Forelimb muscle (tissue), 1 donor: ENCODE measurements around the gene PGS1. TPM values are rescaled to one million over a fixed set of nuclear protein-coding genes. Genes with fewer than 3 reads are reported as not detected.

Experiments
- DNase-seq: peaks from one replicate; pipeline ENCODE4 v3.0.0-alpha.2; 2013; ENCODE audit warnings: low read depth
- polyA plus RNA-seq: library from polyadenylated mRNA; unstranded; fragments of 120-200 nt; gene quantifications from one replicate; pipeline ENCODE4 v1.2.1, GENCODE V29; 2013; ENCODE audit not compliant: insufficient read length

PGS1 gene
- polyA plus RNA-seq, 1 donor: 26.3 TPM

DNA sequence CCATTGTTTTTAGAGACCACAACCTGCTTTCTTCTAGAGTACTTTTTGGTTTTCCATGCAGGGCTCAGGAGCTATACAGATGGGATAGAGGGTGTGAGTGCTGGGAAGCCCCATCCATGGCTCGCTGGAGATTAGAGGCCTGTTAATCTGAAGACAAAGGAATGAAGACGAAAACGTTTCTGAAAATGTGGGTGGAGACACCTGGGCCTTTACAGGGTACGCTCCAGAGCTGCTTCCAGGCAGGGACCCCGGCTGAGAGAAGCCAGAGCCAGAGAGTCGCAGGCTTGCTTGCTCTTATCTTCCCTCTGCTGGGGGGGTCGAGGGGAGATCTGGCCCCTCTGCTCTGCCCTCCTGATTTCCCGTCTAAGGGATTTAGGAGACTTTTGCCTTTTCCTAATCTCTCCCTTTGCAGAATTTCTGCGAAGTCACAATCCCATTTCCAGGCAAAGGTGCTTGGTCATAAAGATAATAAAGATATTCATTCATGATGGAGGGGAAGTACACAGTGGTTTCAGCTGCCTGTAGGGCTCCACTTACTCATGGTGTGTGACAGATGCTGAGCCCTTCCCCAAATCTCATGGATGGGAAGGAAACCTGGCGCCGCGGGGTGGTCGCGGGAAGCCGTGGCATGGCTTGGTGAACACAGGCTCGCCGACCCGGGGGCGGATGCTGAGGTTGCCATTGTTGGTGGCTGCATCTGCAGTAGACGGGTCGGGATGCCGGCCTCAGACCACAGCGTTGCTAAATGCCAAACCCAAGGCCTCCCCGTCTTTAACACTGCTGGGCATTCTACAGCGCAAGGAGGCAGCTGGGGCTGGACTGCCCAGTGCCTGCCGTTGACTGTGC lies 13.8 kb upstream of the PGS1 start:
- DNase-seq: no peak

DNA sequence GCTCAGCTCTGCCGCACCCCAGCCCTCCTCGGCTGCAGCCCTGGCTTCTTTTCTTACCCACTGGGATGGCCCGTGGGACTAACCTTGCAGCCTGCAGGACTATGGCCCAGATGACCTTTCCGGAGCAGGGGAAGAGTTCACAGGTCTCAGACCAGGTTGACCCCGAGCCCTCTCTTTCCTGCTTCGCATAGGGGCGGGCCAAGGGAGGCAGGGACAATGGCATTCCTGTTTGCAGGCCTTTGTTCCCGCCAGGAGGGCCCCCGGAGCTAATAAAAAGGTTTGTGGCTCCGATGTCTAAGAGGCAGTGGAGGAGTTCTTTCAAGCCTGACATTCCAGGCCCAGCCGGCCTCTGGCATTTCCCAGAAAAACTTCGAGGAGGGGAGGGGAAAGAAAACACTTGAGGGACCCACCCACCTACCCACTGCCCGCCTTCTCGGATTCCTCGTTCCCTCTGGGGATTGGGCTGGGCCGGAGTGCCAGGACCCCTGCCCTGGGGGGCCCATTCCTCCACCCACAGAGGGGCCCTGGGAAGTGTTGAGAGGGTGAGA lies 12.8 kb upstream of the PGS1 start:
- no peak for DNase-seq

DNA sequence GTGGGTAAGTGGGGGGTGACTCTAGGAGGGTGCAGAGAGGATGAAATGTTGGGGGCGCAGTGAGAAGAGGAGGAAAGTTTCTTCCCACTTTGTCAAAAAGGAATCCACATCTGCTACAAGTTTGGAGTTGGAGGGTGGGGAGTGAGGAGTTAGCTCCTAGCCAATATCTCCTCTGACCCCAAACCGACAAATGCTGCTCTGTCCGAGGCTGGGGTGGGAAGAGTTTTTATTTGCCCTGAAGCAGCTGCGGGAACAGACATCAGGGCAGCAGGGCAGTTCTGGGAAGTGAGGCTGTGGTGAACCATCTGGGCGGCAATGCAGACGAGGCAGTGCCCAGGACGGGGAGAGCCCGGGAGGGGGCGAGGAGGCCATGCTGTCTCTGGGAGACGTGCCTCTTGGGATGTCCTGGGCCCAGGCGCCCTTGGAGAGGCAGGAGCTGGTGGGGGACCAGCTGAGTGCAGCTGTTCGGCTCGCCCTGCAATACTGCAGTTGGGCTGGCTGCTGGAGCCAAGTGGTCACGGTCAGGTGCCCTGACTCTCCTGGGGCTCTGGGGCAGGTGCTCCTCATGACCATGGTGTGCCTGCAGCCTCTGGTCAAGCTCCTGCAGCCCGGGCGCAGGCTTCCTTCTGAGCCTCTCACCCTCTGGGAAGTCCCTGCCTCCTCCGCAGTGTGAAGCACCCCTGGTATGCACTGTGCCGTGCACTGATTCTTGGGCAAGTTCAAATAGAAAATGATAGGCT lies 12.2 kb upstream of the PGS1 start:
- DNase-seq: no peak

GRCh38 chr17:78367193-78367592 lies 11.3 kb upstream of the PGS1 start:
- no peak for DNase-seq

DNA sequence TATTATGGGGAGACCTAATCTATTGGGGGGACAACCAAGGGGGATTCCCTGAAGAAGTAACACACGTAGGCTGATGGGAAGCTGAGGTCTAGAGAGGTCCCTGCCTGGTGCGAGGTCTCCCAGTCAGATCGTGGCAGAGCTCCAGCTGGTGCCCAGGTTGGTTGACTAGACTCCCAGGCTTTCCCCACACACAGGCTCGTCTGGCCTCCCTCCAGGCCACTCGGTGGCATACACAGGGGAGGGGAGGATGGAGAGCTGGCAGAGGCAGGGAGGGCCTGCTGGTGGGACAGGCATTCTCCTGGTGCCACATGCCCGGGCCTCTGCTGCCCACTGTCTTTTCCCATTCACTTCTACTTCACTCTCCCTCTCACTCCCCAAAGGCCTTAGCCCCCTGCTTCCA lies 10.1 kb upstream of the PGS1 start:
- no peak for DNase-seq

GRCh38 chr17:78368854-78369495 lies 9.5 kb upstream of the PGS1 start:
- no peak for DNase-seq

DNA sequence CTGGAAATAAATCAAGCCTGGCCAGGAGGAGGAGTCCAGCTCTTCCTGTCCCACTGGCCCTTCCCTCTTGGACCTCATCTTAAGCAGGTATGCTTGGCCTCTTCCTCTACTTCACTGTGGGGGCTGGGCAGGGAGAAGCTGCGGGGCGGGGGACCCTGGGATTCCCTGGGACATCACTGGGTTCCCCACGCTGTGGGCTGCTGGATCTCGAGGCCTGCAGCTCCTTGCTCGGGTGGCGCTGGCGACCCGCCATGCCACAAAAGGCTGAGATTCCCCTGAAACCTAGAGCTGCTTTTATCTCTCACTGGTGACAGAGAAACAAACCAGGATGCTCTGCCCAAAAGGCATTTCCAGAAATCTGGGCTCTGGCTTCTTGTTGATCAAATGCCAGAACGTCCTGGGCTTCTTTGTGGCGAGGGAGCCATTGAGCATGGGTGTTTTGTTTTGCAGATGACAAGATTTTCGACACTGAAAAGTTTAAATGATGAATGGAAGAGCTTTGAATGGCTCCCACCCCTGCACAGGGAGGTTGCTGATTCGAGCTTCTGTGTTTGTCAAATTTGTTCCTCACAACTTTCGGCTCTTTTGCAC lies 8.6 kb upstream of the PGS1 start:
- no peak for DNase-seq

DNA sequence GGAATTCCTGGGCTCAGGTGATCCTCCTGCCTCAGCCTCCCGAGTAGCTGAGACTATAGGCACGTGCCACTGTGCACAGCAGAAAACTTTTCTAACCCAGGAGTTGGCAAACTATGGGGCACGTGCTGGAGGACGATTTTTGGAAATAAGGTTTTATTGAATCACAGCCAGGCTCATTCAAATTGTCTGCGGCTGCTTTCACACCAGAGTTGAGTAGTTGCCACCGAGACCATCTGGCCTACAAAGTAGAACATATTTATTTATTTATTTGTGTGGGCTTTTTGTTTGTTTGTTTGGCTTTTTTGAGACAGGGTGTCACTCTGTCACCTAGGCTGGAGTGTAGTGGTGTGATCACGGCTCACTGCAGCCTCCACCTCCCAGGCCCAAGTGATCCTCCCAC lies 7.4 kb upstream of the PGS1 start:
- no peak for DNase-seq

DNA sequence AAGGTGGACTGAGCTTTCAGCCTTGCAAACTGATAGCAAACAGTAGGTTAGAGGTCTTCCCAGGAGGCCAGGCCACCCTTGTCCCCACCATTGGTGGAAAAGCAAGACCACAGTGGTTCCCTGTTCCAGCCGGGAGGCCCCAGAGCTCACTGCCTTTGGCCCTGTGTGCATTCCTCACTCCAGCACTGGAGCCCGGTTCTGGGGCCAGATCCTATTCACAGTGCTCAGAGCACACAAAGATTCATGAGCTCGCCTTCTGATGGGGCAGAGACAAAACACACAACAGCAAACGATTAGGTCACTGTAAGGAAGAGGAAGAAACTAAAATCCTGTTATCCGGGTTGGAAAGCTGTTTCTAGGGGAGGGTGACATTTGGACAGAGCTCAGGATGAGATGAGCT lies 5.6 kb upstream of the PGS1 start:
- DNase-seq: no peak

DNA sequence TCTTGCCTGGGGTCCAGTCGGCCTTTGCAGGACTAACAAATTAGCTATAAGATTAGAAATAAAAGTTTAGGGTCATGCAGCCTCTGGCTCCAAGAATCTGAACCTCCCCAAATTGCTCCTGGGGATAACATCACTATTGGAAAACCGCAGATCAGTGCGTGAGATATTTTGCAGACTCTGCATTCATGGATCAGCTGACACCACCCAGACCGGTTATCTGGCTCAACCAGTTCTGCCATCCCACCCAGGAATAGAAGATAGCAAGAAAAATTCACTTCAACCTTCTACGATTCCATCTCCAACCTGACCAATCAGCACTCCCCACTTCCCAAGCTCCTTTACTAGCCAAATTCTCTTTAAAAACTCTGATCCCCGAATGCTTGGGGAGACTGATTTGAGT lies 4.3 kb upstream of the PGS1 start:
- no peak for DNase-seq

- DNase-seq: no peak
These were observed 3.7 kb upstream of the PGS1 start for GRCh38 chr17:78374631-78375274.

DNA sequence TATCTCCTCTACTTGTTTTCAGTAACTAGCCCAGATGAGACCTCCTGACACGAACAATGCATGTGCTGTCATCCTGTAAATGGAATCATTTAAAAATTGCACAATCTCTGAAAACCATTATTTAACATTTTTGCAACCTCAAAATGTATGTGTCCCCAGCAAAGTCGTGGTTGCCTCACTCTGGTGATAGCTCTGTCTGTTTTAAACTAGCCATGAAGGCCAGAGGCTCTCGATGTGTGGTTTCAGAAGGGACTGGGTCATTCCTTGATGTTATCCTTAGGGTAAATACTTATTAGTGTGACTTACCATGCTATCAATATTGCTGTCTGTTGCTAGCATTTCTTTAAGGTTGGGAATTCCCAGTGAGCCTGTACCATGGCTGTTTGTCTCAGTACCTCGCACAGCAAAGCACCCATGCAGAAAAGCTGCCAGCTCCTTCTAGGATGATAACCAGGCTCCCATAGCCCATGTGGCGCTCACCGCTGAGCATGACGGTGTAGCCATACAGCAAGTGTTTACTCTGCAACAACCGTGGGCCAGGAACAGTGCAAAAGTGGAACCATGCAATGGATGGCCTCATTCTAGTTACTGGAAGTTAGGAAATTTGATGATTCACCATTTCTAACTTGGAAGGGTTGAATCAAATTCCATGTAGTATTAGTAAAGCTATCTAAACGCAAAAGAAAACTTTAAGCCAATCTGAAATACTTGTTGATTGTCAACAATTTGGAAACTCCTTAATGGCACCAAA lies 2.9 kb upstream of the PGS1 start:
- DNase-seq: no peak

DNA sequence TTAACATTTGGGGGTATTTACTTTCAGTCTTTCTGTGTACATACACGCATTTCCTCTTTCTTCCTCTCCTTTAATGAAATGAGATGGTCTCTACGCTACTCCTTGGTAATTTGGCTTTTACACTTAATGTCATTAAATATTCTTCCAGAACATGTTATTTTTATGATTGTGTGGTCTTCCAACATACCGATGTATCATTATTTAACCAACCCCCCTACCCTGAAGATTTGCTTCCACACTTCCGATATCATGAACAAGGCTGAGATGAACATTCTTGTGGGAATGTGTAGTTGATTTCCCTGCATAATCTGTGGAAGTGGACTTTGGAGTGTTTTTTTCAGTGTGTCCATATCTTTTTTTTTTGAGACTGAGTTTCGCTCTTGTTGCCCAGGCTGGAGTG lies 2.3 kb upstream of the PGS1 start:
- no peak for DNase-seq

- no peak for DNase-seq
These were observed 608 bp upstream of the PGS1 start for GRCh38 chr17:78377858-78378224.

DNA sequence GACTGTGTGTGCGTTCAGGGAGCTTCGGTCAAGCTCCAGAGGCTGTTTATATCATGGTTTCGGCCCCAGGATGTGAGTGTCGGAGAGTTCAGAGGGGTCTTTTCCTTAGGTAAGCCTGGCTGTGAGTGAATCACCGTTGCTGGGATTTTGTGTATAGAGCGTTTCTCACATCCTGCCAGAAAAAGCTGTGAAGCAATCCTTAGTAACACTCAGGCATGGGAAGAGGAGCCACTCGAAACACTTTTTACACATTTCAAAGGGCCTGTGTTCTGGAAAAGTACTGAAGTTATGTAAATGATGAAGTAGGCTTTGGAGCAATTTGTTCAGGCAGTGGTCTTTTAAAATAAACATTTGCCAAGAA lies 662 bp downstream of the PGS1 start:
- DNase-seq: no peak

DNA sequence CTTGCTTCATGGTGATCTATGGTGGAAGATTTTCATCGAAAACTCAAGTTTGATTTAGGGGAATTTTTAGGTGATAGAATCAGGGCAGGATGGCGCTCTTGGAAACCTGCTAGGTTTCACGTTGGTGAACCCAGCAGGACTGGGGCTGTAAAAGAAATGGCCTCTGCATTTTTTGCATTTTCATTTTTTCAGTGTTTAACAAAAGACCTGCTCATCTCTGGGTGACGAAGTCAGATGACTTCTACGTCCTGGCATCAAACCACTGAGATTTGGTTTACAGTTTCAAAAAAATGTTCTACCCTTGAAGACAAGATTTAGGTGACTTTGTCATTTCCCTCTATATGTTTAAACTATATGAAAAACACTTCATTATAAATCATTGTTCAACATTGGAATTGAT lies 1.9 kb downstream of the PGS1 start:
- no peak for DNase-seq

- DNase-seq: no peak
These were observed 3.3 kb downstream of the PGS1 start for GRCh38 chr17:78381601-78382232.

DNA sequence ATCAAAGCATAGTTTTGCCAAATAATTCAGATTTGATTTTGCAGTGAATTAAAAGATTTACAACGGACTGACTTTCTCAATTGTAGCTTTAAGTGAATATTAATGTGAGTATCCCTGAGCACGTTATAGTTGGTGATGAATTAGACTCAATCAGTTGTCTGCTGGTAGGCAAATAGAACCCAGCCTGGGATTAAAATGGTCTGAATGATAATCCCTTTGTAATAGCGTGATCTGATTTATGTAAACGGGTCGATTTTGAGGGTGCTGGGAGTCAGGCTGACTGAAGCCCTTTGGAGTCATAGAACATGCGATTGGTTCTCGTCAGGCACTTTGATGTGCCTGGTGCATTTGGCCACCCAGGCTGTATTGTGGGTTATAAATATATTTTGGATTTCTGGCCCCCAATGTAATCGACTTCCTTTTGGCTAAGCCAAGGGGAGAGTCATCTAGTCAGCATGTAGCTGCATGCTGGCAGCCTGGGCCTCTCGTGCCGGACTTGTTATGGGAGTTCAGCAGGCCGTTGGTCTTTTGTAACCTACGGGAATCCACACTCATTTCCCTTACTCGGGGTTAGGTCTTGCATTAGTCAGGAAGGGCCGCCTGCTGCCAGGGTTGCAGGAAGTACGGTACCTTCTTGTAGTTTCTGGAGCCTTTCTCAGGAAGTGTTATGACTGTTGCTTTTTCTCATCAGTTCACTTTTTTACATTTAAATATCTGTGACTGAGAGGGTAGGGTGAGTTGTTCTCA lies 5.4 kb downstream of the PGS1 start:
- no peak for DNase-seq

- DNase-seq: no peak
These were observed 6.2 kb downstream of the PGS1 start for GRCh38 chr17:78384479-78385175.
